Measurements from ENCODE around the gene EXOC3L1. TPM values are rescaled to one million over a fixed set of nuclear protein-coding genes. Genes with fewer than 3 reads are reported as not detected.

Gene EXOC3L1
- total RNA-seq, 2 experiments from 2014 or later, result not detected

- no peak for DNase-seq (ENCODE audit: low spot score)
- CTCF ChIA-PET (ENCODE audit: unreplicated experiment), result no interaction called here
- POLR2A ChIA-PET, result interaction anchor here (0.6 kb wide), 1 partner anchor 110 kb away, joined by 3 read pairs; no protein-coding TSS in a partner anchor
- BruUV-seq (replicated peaks), result no TSS peak
- Histone ChIP-seq H3K9me3 (ENCODE audit: low read length) (no peaks in the 10 kb centered on the region), H3K27ac (ENCODE audit: low read depth, low read length, poor library complexity, severe bottlenecking) (no peak overlapping the region), H3K4me2 (ENCODE audit: low read length) (no peak overlapping the region), H3K4me1 (ENCODE audit: insufficient read depth, low read length, poor library complexity, severe bottlenecking) (no peaks in the 10 kb centered on the region), H2AFZ (ENCODE audit: low read length) (no peak overlapping the region), H3K4me3 (ENCODE audit: low read depth, low read length, poor library complexity, severe bottlenecking) (no peak overlapping the region), H3K9me2 (ENCODE audit: insufficient read depth, low read length) (no peaks in the 10 kb centered on the region), H4K20me1 (ENCODE audit: insufficient read depth, low read length) (no peaks in the 10 kb centered on the region), H3K36me3 (ENCODE audit: insufficient read depth, low read length) (peaks cover 24% of the 10 kb centered on the region; the same call in 1 of the 2 replicates), H3K79me2 (ENCODE audit: insufficient read depth, low read depth, low read length) (no peaks in the 10 kb centered on the region)
- intact Hi-C loops (cut with micrococcal nuclease; ENCODE audit: unreplicated experiment), result no loop called here
- TF ChIP-seq EZH2phosphoT487 (IDR thresholded peaks at IDR 0.05; ENCODE audit: borderline replicate concordance, low read depth, low read length) (no peak), CTCF (conservative IDR thresholded peaks at IDR 0.05; ENCODE audit: low read length) (no peak)
Observed at GRCh38 chr16:67151431-67152097, 38.4 kb downstream of the EXOC3L1 start.

- Histone ChIP-seq H3K4me1 (ENCODE audit: insufficient read depth, low read length, poor library complexity, severe bottlenecking) (no peaks in the 10 kb centered on the region), H3K4me2 (ENCODE audit: low read length) (no peak within 1 kb of the TSS), H3K36me3 (ENCODE audit: insufficient read depth, low read length) (peaks cover 30% of the 10 kb centered on the region), H3K9me3 (ENCODE audit: low read length) (no peaks in the 10 kb centered on the region), H2AFZ (ENCODE audit: low read length) (no peak within 1 kb of the TSS), H3K9me2 (ENCODE audit: insufficient read depth, low read length) (no peaks in the 10 kb centered on the region), H3K27ac (ENCODE audit: low read depth, low read length, poor library complexity, severe bottlenecking) (no peak within 1 kb of the TSS), H3K4me3 (ENCODE audit: low read depth, low read length, poor library complexity, severe bottlenecking) (no peak within 1 kb of the TSS), H4K20me1 (ENCODE audit: insufficient read depth, low read length) (no peaks in the 10 kb centered on the region), H3K79me2 (ENCODE audit: insufficient read depth, low read depth, low read length) (no peaks in the 10 kb centered on the region)
- intact Hi-C loops (cut with micrococcal nuclease; ENCODE audit: unreplicated experiment), result no loop called here
- no peak for DNase-seq (ENCODE audit: low spot score)
- BruUV-seq (replicated peaks), result no TSS peak
- ChIA-PET POLR2A (interaction anchor here (0.6 kb wide), 1 partner anchor 109 kb away, joined by 3 read pairs; no protein-coding TSS in a partner anchor), CTCF (ENCODE audit: unreplicated experiment) (no interaction called here)
- TF ChIP-seq EZH2phosphoT487 (IDR thresholded peaks at IDR 0.05; ENCODE audit: borderline replicate concordance, low read depth, low read length), result no peak
- no peak for TF ChIP-seq CTCF (conservative IDR thresholded peaks at IDR 0.05; ENCODE audit: low read length)
Observed at GRCh38 chr16:67150833-67151396, 39.0 kb downstream of the EXOC3L1 start, which contains the start of gene B3GNT9. B3GNT9 (minus strand) TSS chr16:67150998; CDS start chr16:67150485, 513 bp downstream.

Data from OCI-LY7 (cell line).